OCI-LY1 (cell line): ENCODE measurements around the gene JAKMIP1.

Experiments
- EZH2 ChIP-seq: fragments of 200-600 bp; sonication (generic), shearing (Covaris generic); IDR thresholded peaks from 2 replicates; pipeline ENCODE4 v1.8.0; 2017; ENCODE audit warnings: borderline replicate concordance, mixed run types, mild to moderate bottlenecking, antibody characterized with exemption, low read length, moderate library complexity, mixed read lengths
- TF ChIP-seq, protein P1 (sequence below): fragments of 200-600 bp; sonication (generic), shearing (Covaris generic); IDR thresholded peaks from 2 replicates; pipeline ENCODE4 v1.5.1; 2017; ENCODE audit warnings: mild to moderate bottlenecking, antibody characterized with exemption, low read length, moderate library complexity, mixed read lengths

- TF ChIP-seq, protein P1, sequence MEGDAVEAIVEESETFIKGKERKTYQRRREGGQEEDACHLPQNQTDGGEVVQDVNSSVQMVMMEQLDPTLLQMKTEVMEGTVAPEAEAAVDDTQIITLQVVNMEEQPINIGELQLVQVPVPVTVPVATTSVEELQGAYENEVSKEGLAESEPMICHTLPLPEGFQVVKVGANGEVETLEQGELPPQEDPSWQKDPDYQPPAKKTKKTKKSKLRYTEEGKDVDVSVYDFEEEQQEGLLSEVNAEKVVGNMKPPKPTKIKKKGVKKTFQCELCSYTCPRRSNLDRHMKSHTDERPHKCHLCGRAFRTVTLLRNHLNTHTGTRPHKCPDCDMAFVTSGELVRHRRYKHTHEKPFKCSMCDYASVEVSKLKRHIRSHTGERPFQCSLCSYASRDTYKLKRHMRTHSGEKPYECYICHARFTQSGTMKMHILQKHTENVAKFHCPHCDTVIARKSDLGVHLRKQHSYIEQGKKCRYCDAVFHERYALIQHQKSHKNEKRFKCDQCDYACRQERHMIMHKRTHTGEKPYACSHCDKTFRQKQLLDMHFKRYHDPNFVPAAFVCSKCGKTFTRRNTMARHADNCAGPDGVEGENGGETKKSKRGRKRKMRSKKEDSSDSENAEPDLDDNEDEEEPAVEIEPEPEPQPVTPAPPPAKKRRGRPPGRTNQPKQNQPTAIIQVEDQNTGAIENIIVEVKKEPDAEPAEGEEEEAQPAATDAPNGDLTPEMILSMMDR = no peak
- no peak for TF ChIP-seq EZH2
These were observed 182.5 kb downstream of the JAKMIP1 start for GRCh38 chr4:6017800-6018199.
